ENCODE results near the gene METTL24.

DNA sequence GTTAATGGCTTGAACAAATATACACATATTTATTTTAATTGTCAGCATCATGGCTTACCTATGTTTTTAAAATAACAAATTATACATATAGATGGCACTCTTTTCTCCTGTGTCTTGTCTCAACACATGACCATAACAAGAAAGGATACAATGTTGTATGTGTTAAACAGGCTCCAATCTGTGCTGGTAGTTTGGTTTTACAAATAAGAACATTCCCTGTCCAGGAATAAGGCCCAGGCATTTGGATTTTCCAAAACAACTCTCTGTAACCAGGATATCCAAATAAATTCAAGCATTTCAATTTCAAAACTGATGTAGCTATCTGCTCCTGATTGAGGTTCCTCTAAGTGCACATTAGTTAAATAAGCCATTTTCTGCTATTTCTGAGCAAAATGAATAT, 17.1 kb downstream of the METTL24 start:
- TF ChIP-seq, protein P1, sequence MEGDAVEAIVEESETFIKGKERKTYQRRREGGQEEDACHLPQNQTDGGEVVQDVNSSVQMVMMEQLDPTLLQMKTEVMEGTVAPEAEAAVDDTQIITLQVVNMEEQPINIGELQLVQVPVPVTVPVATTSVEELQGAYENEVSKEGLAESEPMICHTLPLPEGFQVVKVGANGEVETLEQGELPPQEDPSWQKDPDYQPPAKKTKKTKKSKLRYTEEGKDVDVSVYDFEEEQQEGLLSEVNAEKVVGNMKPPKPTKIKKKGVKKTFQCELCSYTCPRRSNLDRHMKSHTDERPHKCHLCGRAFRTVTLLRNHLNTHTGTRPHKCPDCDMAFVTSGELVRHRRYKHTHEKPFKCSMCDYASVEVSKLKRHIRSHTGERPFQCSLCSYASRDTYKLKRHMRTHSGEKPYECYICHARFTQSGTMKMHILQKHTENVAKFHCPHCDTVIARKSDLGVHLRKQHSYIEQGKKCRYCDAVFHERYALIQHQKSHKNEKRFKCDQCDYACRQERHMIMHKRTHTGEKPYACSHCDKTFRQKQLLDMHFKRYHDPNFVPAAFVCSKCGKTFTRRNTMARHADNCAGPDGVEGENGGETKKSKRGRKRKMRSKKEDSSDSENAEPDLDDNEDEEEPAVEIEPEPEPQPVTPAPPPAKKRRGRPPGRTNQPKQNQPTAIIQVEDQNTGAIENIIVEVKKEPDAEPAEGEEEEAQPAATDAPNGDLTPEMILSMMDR (conservative IDR thresholded peaks at IDR 0.05), result no peak
- no peak for TF ChIP-seq EZH2 (IDR thresholded peaks at IDR 0.05; ENCODE audit: low read depth)

Measured in PC-9 (cell line).